ENCODE measurements around the gene C14orf93.
A peak's percentile ranks its signal among the peaks of the same experiment; 100 is the strongest.

The C14orf93 gene

DNA sequence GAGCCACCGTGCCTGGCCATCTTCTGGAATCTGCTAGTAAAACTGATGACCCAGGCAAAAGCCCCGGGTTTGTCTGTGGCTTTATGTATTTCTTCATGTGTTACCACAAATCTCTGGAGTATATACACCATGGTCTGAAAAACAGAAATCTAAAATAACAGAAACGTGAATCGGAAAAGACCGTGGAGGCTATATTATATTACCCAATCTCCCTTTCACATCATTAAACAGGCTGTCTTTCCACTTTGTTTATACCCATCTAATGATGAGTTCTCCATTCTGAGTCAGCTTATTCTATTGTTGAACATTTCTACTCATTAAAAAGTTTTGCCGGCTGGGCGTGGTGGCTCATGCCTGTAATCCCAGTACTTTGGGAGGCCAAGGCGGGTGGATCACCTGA, 18.1 kb downstream of the C14orf93 start:
- H3K27me3 ChIP-seq (ENCODE audit: insufficient read depth, low read length), result no peaks in the 10 kb centered on the region
- no peak overlapping the region for H3K4me2 ChIP-seq (ENCODE audit: low read length)
- no peaks in the 10 kb centered on the region for H3K79me2 ChIP-seq (ENCODE audit: insufficient read depth, low read length)
- no peak overlapping the region for H3K9ac ChIP-seq (ENCODE audit: low read length)
- H3K9me2 ChIP-seq (ENCODE audit: low read depth, low read length), result no peaks in the 10 kb centered on the region
- no peaks in the 10 kb centered on the region for H3K9me3 ChIP-seq (ENCODE audit: low read length)
- H3K36me3 ChIP-seq (ENCODE audit: insufficient read depth, low read length), result 0 out of 2 replicates have a peak, but pooled peaks cover 4% of the 10 kb centered on the region
- H3K4me1 ChIP-seq (ENCODE audit: insufficient read depth, low read length, severe bottlenecking), result peaks cover 7% of the 10 kb centered on the region
- H3F3A ChIP-seq (ENCODE audit: insufficient read depth, low read length), result no peaks in the 10 kb centered on the region
- H3K27ac ChIP-seq (ENCODE audit: low read depth, low read length, poor library complexity, severe bottlenecking), result no peak overlapping the region
- no peak overlapping the region for H2AFZ ChIP-seq (ENCODE audit: low read length)
- no peak for TF ChIP-seq EZH2 (IDR thresholded peaks at IDR 0.05; ENCODE audit: borderline replicate concordance, low read length)
- TF ChIP-seq, protein P1, sequence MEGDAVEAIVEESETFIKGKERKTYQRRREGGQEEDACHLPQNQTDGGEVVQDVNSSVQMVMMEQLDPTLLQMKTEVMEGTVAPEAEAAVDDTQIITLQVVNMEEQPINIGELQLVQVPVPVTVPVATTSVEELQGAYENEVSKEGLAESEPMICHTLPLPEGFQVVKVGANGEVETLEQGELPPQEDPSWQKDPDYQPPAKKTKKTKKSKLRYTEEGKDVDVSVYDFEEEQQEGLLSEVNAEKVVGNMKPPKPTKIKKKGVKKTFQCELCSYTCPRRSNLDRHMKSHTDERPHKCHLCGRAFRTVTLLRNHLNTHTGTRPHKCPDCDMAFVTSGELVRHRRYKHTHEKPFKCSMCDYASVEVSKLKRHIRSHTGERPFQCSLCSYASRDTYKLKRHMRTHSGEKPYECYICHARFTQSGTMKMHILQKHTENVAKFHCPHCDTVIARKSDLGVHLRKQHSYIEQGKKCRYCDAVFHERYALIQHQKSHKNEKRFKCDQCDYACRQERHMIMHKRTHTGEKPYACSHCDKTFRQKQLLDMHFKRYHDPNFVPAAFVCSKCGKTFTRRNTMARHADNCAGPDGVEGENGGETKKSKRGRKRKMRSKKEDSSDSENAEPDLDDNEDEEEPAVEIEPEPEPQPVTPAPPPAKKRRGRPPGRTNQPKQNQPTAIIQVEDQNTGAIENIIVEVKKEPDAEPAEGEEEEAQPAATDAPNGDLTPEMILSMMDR (IDR thresholded peaks at IDR 0.05; ENCODE audit: low read length), result no peak
- H3K4me3 ChIP-seq (ENCODE audit: low read depth, low read length, poor library complexity, severe bottlenecking), result no peak overlapping the region
- no peaks in the 10 kb centered on the region for H4K20me1 ChIP-seq (ENCODE audit: insufficient read depth, low read length)

- H3F3A ChIP-seq (ENCODE audit: insufficient read depth, low read length), result no peaks in the 10 kb centered on the region
- H3K4me1 ChIP-seq (ENCODE audit: insufficient read depth, low read length, severe bottlenecking), result peaks cover 14% of the 10 kb centered on the region
- peak overlapping the region; percentile 12 for H3K27ac ChIP-seq (ENCODE audit: low read depth, low read length, poor library complexity, severe bottlenecking)
- no peak overlapping the region for H3K4me3 ChIP-seq (ENCODE audit: low read depth, low read length, poor library complexity, severe bottlenecking)
- H4K20me1 ChIP-seq (ENCODE audit: insufficient read depth, low read length), result no peaks in the 10 kb centered on the region
- H3K9ac ChIP-seq (ENCODE audit: low read length), result no peak overlapping the region
- H2AFZ ChIP-seq (ENCODE audit: low read length), result no peak overlapping the region
- 0 out of 2 replicates have a peak, but pooled peaks cover 3% of the 10 kb centered on the region for H3K27me3 ChIP-seq (ENCODE audit: insufficient read depth, low read length)
- no peaks in the 10 kb centered on the region for H3K9me3 ChIP-seq (ENCODE audit: low read length)
- TF ChIP-seq, protein P1 (IDR thresholded peaks at IDR 0.05; ENCODE audit: low read length), result no peak
- TF ChIP-seq EZH2 (IDR thresholded peaks at IDR 0.05; ENCODE audit: borderline replicate concordance, low read length), result no peak
- H3K9me2 ChIP-seq (ENCODE audit: low read depth, low read length), result no peaks in the 10 kb centered on the region
- no peaks in the 10 kb centered on the region for H3K79me2 ChIP-seq (ENCODE audit: insufficient read depth, low read length)
- H3K36me3 ChIP-seq (ENCODE audit: insufficient read depth, low read length), result peaks cover 12% of the 10 kb centered on the region; the same call in 1 of the 2 replicates
- H3K4me2 ChIP-seq (ENCODE audit: low read length), result no peak overlapping the region
Measured at GRCh38 chr14:22987291-22987690, 22.7 kb downstream of the C14orf93 start.

DNA sequence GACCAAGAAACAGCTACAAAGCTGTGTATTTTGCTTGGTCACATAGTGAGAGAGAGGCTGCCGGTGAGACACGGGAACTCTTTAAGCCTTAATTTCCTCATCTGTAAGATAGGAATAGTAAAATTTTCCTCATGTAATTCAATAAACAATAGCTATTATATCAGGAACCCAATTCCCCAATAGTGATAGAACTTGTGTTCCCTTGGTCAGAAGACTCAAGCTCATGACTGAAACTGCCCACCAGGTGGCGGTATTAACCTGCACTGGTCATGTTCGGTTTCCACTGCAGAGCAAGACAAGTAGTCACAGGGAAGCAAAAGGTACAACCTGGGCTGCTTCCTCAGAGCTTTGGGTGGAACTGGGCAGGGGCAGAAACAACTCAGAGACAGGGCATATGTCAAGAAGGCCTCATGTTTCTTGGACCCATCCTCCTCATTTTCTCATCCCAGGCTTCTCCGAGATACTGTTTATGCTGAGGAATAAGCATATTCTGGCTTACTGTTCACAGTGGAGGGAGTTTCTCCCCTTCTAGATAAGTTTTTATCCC, 23.4 kb downstream of the C14orf93 start:
- H3K36me3 ChIP-seq (ENCODE audit: insufficient read depth, low read length), result peaks cover 12% of the 10 kb centered on the region; the same call in 1 of the 2 replicates
- H3K4me2 ChIP-seq (ENCODE audit: low read length), result no peak overlapping the region
- H3K4me1 ChIP-seq (ENCODE audit: insufficient read depth, low read length, severe bottlenecking), result peaks cover 20% of the 10 kb centered on the region
- H3K79me2 ChIP-seq (ENCODE audit: insufficient read depth, low read length), result no peaks in the 10 kb centered on the region
- no peaks in the 10 kb centered on the region for H3K9me3 ChIP-seq (ENCODE audit: low read length)
- H4K20me1 ChIP-seq (ENCODE audit: insufficient read depth, low read length), result no peaks in the 10 kb centered on the region
- no peak overlapping the region for H2AFZ ChIP-seq (ENCODE audit: low read length)
- H3K27ac ChIP-seq (ENCODE audit: low read depth, low read length, poor library complexity, severe bottlenecking), result peak overlapping the region; percentile 12
- H3K9ac ChIP-seq (ENCODE audit: low read length), result no peak overlapping the region
- TF ChIP-seq, protein P1 (IDR thresholded peaks at IDR 0.05; ENCODE audit: low read length), result peak; percentile 90
- TF ChIP-seq EZH2 (IDR thresholded peaks at IDR 0.05; ENCODE audit: borderline replicate concordance, low read length), result no peak
- H3K27me3 ChIP-seq (ENCODE audit: insufficient read depth, low read length), result 0 out of 2 replicates have a peak, but pooled peaks cover 3% of the 10 kb centered on the region
- no peaks in the 10 kb centered on the region for H3K9me2 ChIP-seq (ENCODE audit: low read depth, low read length)
- H3F3A ChIP-seq (ENCODE audit: insufficient read depth, low read length), result no peaks in the 10 kb centered on the region
- H3K4me3 ChIP-seq (ENCODE audit: low read depth, low read length, poor library complexity, severe bottlenecking), result no peak overlapping the region
